Ishikawa (cell line): Measurements from ENCODE around the gene ATOH1.

Experiments used
- CEBPB ChIP-seq: IDR thresholded peaks from 2 replicates; pipeline ENCODE4 v1.6.1; 2012
- CREB1 ChIP-seq: IDR thresholded peaks from 2 replicates; pipeline ENCODE4 v1.6.1; 2012; ENCODE audit warnings: low read depth
- EGR1 ChIP-seq: IDR thresholded peaks from 2 replicates; pipeline ENCODE4 v1.6.1; 2012
- EP300 ChIP-seq: IDR thresholded peaks from 2 replicates; pipeline ENCODE4 v1.6.1; 2012; ENCODE audit warnings: borderline replicate concordance
- FOXM1 ChIP-seq: IDR thresholded peaks from 2 replicates; pipeline ENCODE4 v1.6.1; 2012; ENCODE audit warnings: low read depth, borderline replicate concordance
- MAX ChIP-seq: IDR thresholded peaks from 2 replicates; pipeline ENCODE4 v1.6.1; 2012
- NFIC ChIP-seq: IDR thresholded peaks from 2 replicates; pipeline ENCODE4 v1.6.1; 2012
- RAD21 ChIP-seq: IDR thresholded peaks from 2 replicates; pipeline ENCODE4 v1.6.1; 2012; ENCODE audit warnings: low read depth
- REST ChIP-seq: IDR thresholded peaks from 2 replicates; pipeline ENCODE4 v1.6.1; 2012; ENCODE audit warnings: low read depth, mild to moderate bottlenecking
- TAF1 ChIP-seq: IDR thresholded peaks from 2 replicates; pipeline ENCODE4 v1.6.1; 2012; ENCODE audit warnings: low read depth, mild to moderate bottlenecking
- TCF12 ChIP-seq: IDR thresholded peaks from 2 replicates; pipeline ENCODE4 v1.6.1; 2012; ENCODE audit warnings: low read depth
- TEAD4 ChIP-seq: IDR thresholded peaks from 2 replicates; pipeline ENCODE4 v1.6.1; 2012
- USF1 ChIP-seq: IDR thresholded peaks from 2 replicates; pipeline ENCODE4 v1.6.1; 2012
- YY1 ChIP-seq: IDR thresholded peaks from 2 replicates; pipeline ENCODE4 v1.6.1; 2012; ENCODE audit warnings: low read depth
- ZBTB7A ChIP-seq: IDR thresholded peaks from 2 replicates; pipeline ENCODE4 v1.6.1; 2012; ENCODE audit warnings: low read depth

ATOH1 gene

GRCh38 chr4:93852680-93853079, 24.1 kb downstream of the ATOH1 start:
- TF ChIP-seq CREB1 (no peak), EP300 (no peak), USF1 (no peak), CEBPB (no peak)

GRCh38 chr4:93855926-93856325, 27.4 kb downstream of the ATOH1 start:
- TF ChIP-seq REST (no peak), CEBPB (no peak), FOXM1 (no peak), CREB1 (no peak), ZBTB7A (no peak), RAD21 (no peak)

GRCh38 chr4:93865650-93866049, 37.1 kb downstream of the ATOH1 start:
- TF ChIP-seq TCF12 (no peak), CEBPB (no peak), EP300 (no peak), RAD21 (no peak), CREB1 (no peak)

- TF ChIP-seq FOXM1 (no peak), TCF12 (no peak), TEAD4 (no peak), ZBTB7A (no peak), CEBPB (no peak), EP300 (no peak), MAX (no peak), TAF1 (no peak), EGR1 (no peak), YY1 (no peak), RAD21 (no peak), REST (no peak), USF1 (no peak), NFIC (no peak), CREB1 (no peak)
Measured at GRCh38 chr4:93867416-93868001, 39.0 kb downstream of the ATOH1 start.

- TF ChIP-seq RAD21 (no peak), TCF12 (no peak), NFIC (no peak), TEAD4 (no peak), ZBTB7A (no peak), FOXM1 (no peak), CREB1 (no peak), MAX (no peak), CEBPB (no peak), USF1 (no peak), REST (no peak), EP300 (no peak), YY1 (no peak), TAF1 (no peak), EGR1 (no peak)
Measured at GRCh38 chr4:93870876-93871458, 42.4 kb downstream of the ATOH1 start.
